Aorta (tissue), 5 donors: ENCODE data around the gene AKR7A3. TPM values are rescaled to one million over a fixed set of nuclear protein-coding genes. Genes with fewer than 3 reads are reported as not detected.
A peak's percentile ranks its signal among the peaks of the same experiment; 100 is the strongest.
"Not testable (repeated sequence)": the region's sequence is repeated elsewhere in the genome, so short reads cannot be mapped to it uniquely, and the experiment has no call there.

Source experiments
- ATAC-seq: fragments of 200-7000 bp; cut with Tn5 transposase; one replicate; pipeline ENCODE4 v1.9.1; 2022; ENCODE audit warnings: moderate library complexity; ENCODE audit not compliant: low FRiP score
- DNase-seq, 2 donors: peaks; one replicate each; pipeline ENCODE4 v3.0.0-alpha.2; 2020
- H3K27ac ChIP-seq, 2 donors: one replicate each; pipeline ENCODE4 v1.5.1; 2013; ENCODE audit warnings: low read length in 2 of 2, mild to moderate bottlenecking in 2 of 2, moderate library complexity in 2 of 2, control low read depth in 1 of 2, inconsistent platforms in 1 of 2, low read depth in 1 of 2
- H3K27me3 ChIP-seq, 2 donors: one replicate each; pipeline ENCODE4 v1.6.1; 2013; ENCODE audit warnings: control low read depth in 1 of 2, low read length in 1 of 2, mild to moderate bottlenecking in 1 of 2, moderate library complexity in 1 of 2; ENCODE audit not compliant: insufficient read depth in 2 of 2, control insufficient read depth in 1 of 2
- H3K36me3 ChIP-seq, 2 donors: one replicate each; pipeline ENCODE4 v1.6.1; 2013; ENCODE audit warnings: control low read depth in 1 of 2, low read length in 1 of 2, mild to moderate bottlenecking in 1 of 2; ENCODE audit not compliant: insufficient read depth in 2 of 2, control insufficient read depth in 1 of 2
- H3K4me1 ChIP-seq, 2 donors: one replicate each; pipeline ENCODE4 v1.6.1; 2013; ENCODE audit warnings: low read length in 2 of 2, control low read depth in 1 of 2, mild to moderate bottlenecking in 1 of 2, moderate library complexity in 1 of 2; ENCODE audit not compliant: insufficient read depth in 2 of 2, control insufficient read depth in 1 of 2
- H3K4me3 ChIP-seq, 2 donors: one replicate each; pipeline ENCODE4 v1.5.1; 2013; ENCODE audit warnings: low read length in 2 of 2, control low read depth in 1 of 2, mild to moderate bottlenecking in 1 of 2
- H3K9me3 ChIP-seq: one replicate; pipeline ENCODE4 v1.6.1; 2013; ENCODE audit warnings: mild to moderate bottlenecking, low read length; ENCODE audit not compliant: control insufficient read depth
- WGBS, 2 donors: extraction: QIAGEN DNeasy Blood & Tissue Kit; methylation state at CpG; one replicate each; pipeline ENCODE4 v1.1.7; 2013; 5-methylcytosine and 5-hydroxymethylcytosine counted together
- intact Hi-C, 2 donors: fragments of 100-400 bp; cut with DNase I; formaldehyde crosslinking; loops; one replicate each; pipeline versions ENCODE4 v1.14.2 to v1.15.0; 2022
- polyA plus RNA-seq, 2 donors: library from polyadenylated mRNA; stranded (reverse); fragments of 200-250 nt; gene quantifications; one replicate each; pipeline ENCODE4 v1.2.3, GENCODE V29; 2013
- total RNA-seq, 2 donors: library from RNA; stranded (reverse); fragmentation: NEBNext Ultra II Directional; extraction: Animal tissue kit (Norgen Biotek cat#: 25700); gene quantifications; one replicate each; pipeline ENCODE4 v1.2.1, GENCODE V29; 2021
- donor health status: healthy with polysubstance abuse.
- donor health status: Bipolar disorder and iron deficiency.
- donor health status: DM: no; HTN: no; CAD: no.
- donor health status: DM: no; HTN: no; CAD: no.
- donor health status: DM: yes; HTN: yes; CAD: no.

AKR7A3 gene
- total and polyA plus RNA-seq, 4 donors = 1.2 to 99.8 (median 2.1) TPM

DNA sequence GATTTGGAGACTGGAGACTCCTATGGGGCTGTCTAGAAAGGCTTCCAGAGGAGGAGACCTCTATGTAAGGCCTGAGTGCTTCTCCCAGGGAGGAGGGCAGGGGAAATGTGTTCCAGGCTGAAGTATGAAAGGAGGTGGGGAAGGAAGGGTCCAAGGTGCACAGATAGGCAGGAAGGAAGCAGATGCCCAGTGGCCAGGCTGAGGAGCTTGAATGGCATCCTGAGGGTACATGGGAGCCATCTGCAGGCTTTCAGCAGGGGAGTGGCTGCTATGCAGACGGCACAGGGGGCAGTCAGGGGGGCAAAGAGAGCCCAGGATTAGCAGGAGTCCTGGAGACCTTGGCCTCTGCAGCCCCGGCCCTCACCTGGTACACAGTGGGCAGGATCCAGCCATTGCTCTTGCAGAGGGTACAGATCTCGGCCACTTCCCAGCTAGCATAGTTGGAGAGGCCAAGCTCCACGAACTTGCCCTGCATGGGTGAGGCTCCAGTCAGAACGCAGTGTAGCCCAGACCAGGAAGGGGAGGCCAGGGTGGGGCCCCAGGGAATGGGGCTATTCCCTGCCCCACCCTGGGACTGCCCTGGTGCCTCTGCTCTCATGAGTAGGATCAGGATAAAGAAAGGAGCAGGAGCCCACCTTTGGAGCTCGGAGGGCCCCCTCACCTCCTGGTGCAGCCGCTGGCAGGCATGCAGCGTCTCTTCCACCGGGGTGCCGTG, 19.4 kb upstream of the AKR7A3 start:
- no peak for DNase-seq
- ATAC-seq = no peak
- Histone ChIP-seq H3K27ac (no peak overlapping the region), H3K4me3 (no peak overlapping the region), H3K36me3 (peaks cover 0 to 5% of the 10 kb centered on the region in 2 donors), H3K27me3 (no peaks in the 10 kb centered on the region), H3K4me1 (no peaks in the 10 kb centered on the region), H3K9me3 (no peaks in the 10 kb centered on the region)
- intact Hi-C loops = no loop called here
- WGBS, 2 donors = 91 to 93% methylated on average over 9 to 10 of the region's 10 CpGs

DNA sequence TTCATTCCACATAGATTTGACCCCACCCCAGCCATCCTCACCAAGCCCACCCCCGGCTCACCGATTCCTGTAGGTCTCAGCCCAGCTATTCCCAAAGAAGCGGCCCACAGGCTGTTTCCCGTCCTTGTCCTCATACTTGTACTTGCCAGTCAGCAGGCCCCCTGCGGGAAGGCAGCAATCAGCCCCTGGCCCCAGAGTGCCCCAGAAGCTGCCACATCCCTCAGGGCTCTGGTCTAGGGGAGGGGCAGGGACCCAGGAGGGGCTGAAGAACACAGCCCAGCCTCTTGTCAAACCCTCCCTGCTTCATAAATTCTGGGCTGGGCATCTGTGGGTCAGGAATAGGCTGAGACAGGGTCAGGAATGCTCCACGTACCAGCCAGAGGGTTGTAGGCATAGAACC, 18.4 kb upstream of the AKR7A3 start:
- intact Hi-C loops = no loop called here
- no peaks in the 10 kb centered on the region for H3K9me3 ChIP-seq
- H3K36me3 ChIP-seq = peaks cover 0 to 5% of the 10 kb centered on the region in 2 donors
- no peak overlapping the region for H3K4me3 ChIP-seq
- no peak for ATAC-seq
- no peak for DNase-seq
- no peaks in the 10 kb centered on the region for H3K4me1 ChIP-seq
- WGBS, 2 donors = 93% methylated on average over 6 of the region's 6 CpGs
- H3K27me3 ChIP-seq = no peaks in the 10 kb centered on the region
- no peak overlapping the region for H3K27ac ChIP-seq

- Histone ChIP-seq H3K9me3 (no peaks in the 10 kb centered on the region), H3K36me3 (peaks cover 0 to 5% of the 10 kb centered on the region in 2 donors), H3K4me3 (no peak overlapping the region), H3K27ac (no peak overlapping the region), H3K27me3 (no peaks in the 10 kb centered on the region), H3K4me1 (no peaks in the 10 kb centered on the region)
- intact Hi-C loops = no loop called here
- 85 to 95% methylated on average over 11 of the region's 11 CpGs for WGBS, 2 donors
- no peak for ATAC-seq
- DNase-seq = no peak
Observed at GRCh38 chr1:19305880-19306279, 17.3 kb upstream of the AKR7A3 start.

- not testable (repeated sequence) for DNase-seq
Observed at GRCh38 chr1:19304081-19304480, 15.5 kb upstream of the AKR7A3 start.

DNA sequence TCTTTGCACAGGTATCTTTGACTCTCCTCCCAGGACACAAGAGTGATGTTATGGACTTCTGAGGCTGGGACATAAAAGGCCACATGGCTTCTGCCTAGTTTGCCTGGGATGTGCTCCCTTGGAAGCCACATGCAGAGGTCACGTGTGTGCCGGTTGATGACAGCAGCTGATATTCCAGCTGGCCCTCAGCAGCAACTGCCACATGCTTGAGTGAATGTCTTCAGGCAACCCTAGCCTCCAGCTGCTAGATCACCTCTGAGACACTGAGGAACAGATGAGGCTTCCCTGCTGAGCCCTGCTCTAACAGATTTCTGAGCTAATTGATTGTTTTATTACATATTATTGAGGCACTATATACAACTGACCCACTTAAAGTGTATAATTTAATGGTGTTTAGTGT, 11.6 kb upstream of the AKR7A3 start:
- H3K4me1 ChIP-seq = no peaks in the 10 kb centered on the region
- intact Hi-C loops = no loop called here
- H3K4me3 ChIP-seq = no peak overlapping the region
- ATAC-seq (no peak), DNase-seq (no peak)
- 86 to 90% methylated on average over 2 of the region's 2 CpGs for WGBS, 2 donors
- H3K36me3 ChIP-seq = peaks cover 0 to 2% of the 10 kb centered on the region in 2 donors
- no peaks in the 10 kb centered on the region for H3K27me3 ChIP-seq
- H3K9me3 ChIP-seq = no peaks in the 10 kb centered on the region
- no peak overlapping the region for H3K27ac ChIP-seq

More at GRCh38 chr1:19304081-19304480, 15.5 kb upstream of the AKR7A3 start:
- intact Hi-C loops, ATAC-seq, H3K4me1 ChIP-seq, H3K27ac ChIP-seq, H3K9me3 ChIP-seq, H3K4me3 ChIP-seq, H3K36me3 ChIP-seq, H3K27me3 ChIP-seq: not testable (repeated sequence)
- WGBS, 2 donors = 82 to 91% methylated on average over 6 to 10 of the region's 10 CpGs

GRCh38 chr1:19294638-19295037, 6.1 kb upstream of the AKR7A3 start:
- DNase-seq = no peak
- 96 to 100% methylated on average over 2 of the region's 2 CpGs for WGBS, 2 donors
- intact Hi-C loops = no loop called here
- no peak for ATAC-seq
- no peaks in the 10 kb centered on the region for H3K36me3 ChIP-seq
- no peak overlapping the region for H3K27ac ChIP-seq
- H3K9me3 ChIP-seq = no peaks in the 10 kb centered on the region
- H3K4me1 ChIP-seq = no peaks in the 10 kb centered on the region
- H3K27me3 ChIP-seq = no peaks in the 10 kb centered on the region
- no peak overlapping the region for H3K4me3 ChIP-seq

DNA sequence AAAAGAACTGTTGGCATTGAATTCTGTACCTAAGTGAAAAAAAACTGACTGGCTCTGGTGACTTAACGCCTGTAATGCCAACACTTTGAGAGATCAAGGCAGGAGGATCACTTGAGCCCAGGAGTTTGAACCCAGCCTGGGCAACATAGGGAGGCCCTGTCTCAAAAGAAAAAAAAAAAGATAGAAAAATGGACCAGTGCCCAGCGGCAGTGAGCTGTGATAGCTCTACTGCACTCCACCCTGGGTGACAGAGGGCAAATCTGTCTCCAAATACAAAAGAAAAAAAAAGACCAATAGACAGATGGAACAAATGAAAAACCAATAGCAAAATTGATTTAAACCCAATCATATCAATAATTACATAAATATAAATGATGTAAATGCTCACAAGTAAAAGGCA, 674 bp upstream of the AKR7A3 start:
- no peaks in the 10 kb centered on the region for H3K9me3 ChIP-seq
- no peaks in the 10 kb centered on the region for H3K36me3 ChIP-seq
- H3K27ac ChIP-seq = no peak overlapping the region
- H3K4me3 ChIP-seq = peak overlapping the region in 1 of 2 donors; percentile 71
- no peak for DNase-seq
- H3K27me3 ChIP-seq = no peaks in the 10 kb centered on the region
- no peak for ATAC-seq
- intact Hi-C loops = no loop called here
- H3K4me1 ChIP-seq = no peaks in the 10 kb centered on the region
- 6 to 22% methylated on average over 2 of the region's 2 CpGs for WGBS, 2 donors

- DNase-seq (no peak), ATAC-seq (no peak)
- Histone ChIP-seq H3K36me3 (no peaks in the 10 kb centered on the region), H3K9me3 (no peaks in the 10 kb centered on the region), H3K27ac (no peak overlapping the region), H3K4me1 (no peaks in the 10 kb centered on the region), H3K4me3 (no peak overlapping the region), H3K27me3 (no peaks in the 10 kb centered on the region)
- intact Hi-C loops = no loop called here
- 95% methylated on average over 13 of the region's 13 CpGs for WGBS, 2 donors
Observed at GRCh38 chr1:19287436-19288185, 959 bp downstream of the AKR7A3 start.

GRCh38 chr1:19285807-19286206, 2.8 kb downstream of the AKR7A3 start:
- ATAC-seq, H3K27me3 ChIP-seq, H3K4me3 ChIP-seq, DNase-seq, H3K27ac ChIP-seq, intact Hi-C loops, H3K9me3 ChIP-seq, H3K36me3 ChIP-seq, H3K4me1 ChIP-seq: not testable (repeated sequence)
- 78 to 92% methylated on average over 3 of the region's 3 CpGs for whole genome bisulfite sequencing, 2 donors
